Ureter (tissue), 1 donor: ENCODE results near the gene NANOGP8. TPM values are rescaled to one million over a fixed set of nuclear protein-coding genes. Genes with fewer than 3 reads are reported as not detected.
"Not testable (repeated sequence)": the region's sequence is repeated elsewhere in the genome, so short reads cannot be mapped to it uniquely, and the experiment has no call there.

Experiments used
- DNase-seq: peaks from one replicate; pipeline ENCODE4 v3.0.0-alpha.2; 2020; ENCODE audit warnings: low spot score
- total RNA-seq: library from RNA; stranded (reverse); gene quantifications from one replicate; pipeline ENCODE4 v1.2.4, GENCODE V29; 2023
- donor health status: DM: yes; HTN: yes; CAD: no.

The NANOGP8 gene
- total RNA-seq, 1 donor from 2014 or later: 4.6 TPM

DNA sequence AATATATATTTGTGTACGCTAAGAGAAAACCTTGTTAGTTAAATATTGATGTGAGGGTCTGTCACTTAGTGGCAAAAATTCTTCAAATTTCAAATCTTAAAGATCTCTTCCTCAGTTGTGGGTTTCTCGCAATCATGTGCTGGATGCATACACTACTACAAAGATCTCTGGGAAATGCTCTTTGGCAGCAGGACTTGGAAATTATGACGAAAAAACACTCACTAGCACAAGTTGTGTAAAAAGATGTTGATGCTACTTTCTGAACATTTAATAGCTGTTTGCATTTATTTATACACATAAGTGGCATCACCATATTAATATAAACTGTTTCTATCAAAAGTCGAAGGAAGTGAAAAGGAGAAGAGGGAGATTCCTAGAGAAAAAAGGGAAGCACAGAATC, 10.8 kb upstream of the NANOGP8 start:
- DNase-seq: no peak

DNA sequence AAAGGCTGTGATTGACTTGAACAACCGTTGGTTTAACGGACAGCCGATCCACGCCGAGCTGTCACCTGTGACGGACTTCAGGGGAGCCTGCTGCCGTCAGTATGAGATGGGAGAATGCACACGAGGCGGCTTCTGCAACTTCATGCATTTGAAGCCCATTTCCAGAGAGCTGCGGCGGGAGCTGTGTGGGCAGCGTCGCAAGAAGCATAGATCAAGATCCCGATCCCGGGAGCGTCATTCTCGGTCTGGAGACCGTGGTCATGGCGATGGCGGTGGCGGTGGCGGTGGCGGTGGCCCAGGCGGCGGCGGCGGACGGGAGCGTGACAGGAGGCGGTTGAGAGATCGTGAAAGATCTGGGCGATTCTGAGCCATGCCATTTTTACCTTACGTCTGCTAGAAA, 7.8 kb upstream of the NANOGP8 start:
- DNase-seq: no peak

DNA sequence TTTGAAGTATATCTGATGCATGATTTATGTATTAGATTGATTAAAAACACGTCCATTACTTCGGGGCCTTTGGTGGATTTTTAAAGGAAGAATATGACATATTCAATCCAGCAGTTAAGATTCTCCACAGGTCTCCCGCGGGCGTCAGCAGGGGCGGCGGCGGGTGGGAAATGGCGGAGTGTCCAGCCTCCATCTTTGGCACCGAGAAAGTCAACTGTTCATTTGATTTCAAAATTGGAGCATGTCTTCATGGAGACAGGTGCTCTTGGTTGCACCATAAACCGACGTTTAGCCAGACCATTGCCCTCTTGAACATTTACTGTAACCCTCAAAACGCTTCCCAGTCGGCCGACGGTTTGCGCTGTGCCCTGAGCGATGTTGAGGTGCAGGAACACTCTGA, 7.2 kb upstream of the NANOGP8 start:
- DNase-seq: no peak

DNA sequence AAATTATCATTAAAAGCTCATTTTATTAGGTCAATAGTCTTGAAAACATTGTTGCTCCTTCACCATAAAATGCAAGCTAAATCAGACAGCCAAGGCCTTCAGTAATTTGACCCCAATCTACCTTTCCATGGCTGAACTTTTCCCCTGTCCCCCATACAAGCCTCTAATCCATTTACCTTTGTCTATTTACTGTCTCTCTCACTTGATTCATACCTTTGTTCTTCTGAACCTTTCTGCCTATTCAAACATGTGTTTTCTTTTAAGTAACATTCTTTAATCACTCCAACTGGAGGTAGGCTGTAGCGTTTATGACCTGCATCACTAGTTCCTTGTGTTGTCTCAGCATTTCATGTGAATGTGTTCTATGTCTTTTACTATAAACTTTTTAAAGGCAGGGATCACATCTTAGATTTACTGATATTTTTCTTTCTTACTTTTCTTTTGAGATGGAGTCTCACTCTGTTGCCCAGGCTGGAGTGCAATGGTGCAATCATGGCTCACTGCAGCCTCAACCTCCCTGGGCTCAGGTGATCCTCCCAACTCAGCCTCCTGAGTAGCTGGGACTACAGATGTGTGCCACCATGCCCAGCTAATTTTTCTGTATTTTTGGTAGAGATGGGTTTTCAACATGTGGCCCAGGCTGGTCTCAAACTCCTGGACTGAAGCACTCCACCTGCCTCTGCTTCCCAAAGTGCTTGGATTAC, 5.2 kb upstream of the NANOGP8 start:
- DNase-seq: no peak

DNA sequence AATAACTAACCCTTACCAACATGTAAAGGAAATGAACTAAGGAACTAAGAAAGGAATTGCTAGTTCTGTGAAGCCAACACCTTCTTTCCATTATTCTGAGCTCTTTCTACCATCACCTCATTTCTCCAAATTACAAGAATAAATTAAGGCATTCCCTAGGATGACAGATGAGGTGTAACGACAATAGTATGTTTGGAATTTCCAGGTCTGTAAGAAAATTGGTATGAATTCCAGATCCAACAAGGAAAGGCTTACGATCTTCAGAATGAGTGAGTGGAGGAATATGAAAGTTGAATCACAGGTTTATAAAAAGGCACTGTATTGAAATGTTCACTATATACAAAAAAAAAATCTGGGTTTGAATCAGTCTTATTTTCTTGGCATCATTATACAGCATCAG, 4.5 kb upstream of the NANOGP8 start:
- no peak for DNase-seq

DNA sequence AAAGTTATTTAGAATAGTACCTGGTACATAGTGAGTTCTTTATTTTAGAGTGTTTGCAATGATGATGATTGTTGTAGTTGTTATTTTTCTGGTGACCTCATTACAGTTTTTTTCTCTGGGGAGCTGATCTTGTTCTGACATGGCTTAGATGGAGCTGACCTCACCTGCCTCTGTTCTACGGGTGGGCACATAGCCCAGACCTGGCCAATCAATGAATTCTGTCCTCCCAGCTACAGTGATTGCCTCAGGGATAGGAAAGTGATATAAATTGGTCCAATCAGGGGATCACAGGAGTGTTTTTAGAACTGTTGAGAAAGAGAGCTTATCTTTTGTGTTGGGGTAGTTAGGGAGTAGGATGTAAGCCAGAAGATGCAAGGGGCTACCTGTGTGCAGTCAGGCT, 3.2 kb upstream of the NANOGP8 start:
- no peak for DNase-seq

DNA sequence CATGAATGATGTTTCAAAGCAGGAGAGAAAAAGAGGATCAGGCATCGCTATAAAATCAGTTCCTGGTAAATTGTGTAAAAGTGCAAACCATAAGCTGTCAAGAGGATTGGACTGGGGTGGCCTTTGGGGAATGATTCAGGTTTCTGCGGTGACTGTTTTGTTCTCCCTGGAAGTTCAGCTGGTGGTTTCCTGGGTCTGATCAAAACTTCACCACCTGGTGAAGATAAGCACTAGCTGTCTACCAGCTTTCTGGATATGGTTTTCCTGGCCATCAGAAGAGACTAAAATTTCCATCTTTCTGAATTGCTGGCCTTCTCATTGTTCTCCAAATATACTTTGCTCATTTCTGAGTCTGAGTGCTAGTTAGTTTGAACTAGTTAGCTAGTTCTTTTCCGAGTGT, 2.7 kb upstream of the NANOGP8 start:
- no peak for DNase-seq

DNA sequence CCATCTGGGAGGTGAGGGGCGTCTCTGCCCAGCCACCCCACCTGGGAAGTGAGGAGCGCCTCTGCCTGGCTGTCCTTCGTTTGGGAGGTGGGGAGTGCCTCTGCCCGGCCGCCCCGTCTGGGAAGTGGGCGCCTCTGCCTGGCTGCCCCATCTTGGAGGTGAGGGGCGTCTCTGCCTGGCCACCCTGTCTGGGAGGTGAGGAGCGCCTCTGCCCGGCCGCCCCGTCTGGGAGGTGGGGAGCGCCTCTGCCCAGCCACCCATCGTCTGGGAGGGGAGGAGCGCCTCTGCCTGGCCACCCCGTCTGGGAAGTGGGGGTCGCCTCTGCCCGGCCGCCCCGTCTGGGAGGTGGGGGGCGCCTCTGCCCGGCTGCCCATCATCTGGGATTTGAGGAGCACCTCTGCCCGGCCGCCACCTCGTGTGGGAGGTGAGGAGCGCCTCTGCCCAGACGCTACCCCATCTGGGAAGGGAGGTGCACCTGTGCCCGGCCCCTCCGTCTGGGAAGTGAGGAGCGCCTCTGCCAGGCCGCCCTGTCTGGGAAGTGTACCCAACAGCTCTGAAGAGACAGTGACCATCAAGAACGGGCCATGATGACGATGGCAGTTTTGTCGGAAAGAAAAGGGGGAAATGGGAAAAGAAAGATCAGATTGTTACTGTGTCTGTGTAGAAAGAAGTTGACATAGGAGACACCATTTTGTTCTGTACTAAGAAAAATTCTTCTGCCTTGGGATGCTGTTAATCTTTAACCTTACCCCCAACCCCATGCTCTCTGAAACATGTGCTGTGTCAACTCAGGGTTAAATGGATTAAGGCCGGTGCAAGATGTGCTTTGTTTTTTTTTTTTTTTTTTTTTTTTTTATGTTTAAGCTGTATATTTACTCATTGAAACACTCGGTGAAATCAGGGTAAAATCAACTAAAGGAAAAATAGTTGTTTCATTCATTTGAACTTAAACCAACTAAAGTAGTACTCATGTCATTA, 2.4 kb downstream of the NANOGP8 start:
- DNase-seq: not testable (repeated sequence)

DNA sequence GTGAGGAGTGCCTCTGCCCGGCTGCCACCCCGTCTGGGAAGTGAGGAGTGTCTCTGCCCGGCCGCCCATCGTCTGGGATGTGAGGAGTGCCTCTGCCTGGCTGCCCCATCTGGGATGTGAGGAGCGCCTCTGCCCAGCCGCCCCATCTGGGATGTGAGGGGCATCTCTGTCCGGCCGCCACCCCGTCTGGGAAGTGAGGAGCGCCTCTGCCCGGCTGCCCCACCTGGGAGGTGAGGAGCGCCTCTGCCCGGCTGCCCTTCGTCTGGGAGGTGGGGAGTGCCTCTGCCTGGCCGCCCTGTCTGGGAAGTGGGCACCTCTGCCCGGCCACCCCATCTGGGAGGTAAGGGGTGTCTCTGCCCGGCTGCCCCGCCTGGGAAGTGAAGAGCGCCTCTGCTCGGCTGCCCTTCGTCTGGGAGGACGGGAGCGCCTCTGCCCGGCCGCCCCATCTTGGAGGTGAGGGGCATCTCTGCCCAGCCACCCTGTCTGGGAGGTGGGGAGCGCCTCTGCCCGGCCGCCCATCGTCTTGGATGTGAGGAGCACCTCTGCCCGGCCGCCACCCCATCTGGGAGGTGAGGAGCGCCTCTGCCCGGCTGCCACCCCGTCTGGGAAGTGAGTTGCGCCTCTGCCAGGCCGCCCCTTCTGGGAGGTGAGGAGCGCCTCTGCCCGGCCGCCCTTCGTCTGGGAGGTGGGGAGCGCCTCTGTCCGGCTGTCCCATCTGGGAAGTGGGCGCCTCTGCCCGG, 3.3 kb downstream of the NANOGP8 start:
- not testable (repeated sequence) for DNase-seq

DNA sequence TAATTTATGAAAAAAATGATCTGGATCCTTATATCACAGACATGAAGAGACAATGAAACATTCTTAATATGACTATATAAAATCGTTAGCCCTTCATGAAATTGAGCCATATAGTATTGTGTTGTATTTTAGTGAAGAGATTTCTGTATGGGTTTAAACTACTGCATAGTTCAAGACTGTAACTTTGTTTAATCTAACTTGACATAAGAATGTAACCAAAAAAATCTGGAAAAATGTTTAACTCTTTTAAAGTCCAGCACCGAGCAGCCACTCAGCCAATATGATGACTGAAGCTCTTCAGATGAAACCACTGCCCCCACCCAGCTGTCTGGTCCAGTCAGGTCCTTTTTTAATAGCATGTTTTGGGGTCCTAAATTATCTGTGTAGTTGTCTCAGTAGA, 4.9 kb downstream of the NANOGP8 start:
- no peak for DNase-seq

DNA sequence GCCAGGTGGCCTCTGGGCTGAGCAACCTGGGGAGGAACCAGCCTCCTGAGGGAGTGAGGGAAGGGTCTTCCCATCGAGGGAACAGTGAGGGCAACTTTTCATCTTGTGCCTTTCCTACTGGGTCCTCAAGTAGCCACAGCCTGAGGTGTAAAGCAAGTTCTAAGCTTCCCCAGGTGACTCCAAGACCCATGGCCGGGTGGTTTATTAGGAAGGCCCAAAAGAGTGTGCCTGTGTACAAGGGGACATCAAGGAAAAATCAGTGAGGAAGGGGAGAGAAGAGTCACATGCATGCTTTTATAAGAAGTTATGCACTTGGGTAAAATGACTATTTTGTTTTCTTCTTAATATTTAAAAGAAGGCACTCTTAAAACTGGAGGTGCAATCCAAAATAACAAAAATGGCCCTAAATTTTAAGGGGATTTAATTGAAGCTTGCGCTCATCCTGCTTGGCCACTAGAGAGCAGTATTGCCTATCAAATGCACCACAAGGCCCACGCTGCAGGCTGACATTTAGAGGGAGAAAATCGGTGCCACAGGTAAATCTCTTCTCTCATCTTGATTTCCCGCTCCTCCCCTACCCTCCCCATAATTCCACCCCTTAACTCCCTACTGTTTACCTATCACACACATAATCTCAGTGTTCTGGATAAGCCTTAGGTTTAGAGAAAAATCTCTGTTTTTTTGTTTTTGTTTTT, 6.7 kb downstream of the NANOGP8 start:
- DNase-seq: no peak

DNA sequence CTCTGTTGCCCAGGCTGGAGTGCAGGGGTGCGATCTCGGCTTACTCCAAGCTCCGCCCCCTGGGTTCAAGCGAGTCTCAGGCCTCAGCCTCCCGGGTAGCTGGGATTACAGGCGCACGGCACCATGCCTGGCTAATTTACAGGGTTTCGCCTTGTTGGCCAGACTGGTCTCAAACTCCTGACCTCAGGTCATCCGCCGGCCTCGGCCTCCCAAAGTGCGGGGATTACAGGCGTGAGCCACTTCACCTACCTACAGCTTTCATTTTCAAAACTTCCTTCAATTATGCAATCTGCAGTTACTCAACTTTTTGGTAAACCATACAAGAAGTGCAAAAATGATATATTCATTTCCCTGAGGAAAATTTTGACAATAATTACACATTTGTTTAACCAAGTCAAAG, 14.0 kb downstream of the NANOGP8 start:
- DNase-seq: no peak

DNA sequence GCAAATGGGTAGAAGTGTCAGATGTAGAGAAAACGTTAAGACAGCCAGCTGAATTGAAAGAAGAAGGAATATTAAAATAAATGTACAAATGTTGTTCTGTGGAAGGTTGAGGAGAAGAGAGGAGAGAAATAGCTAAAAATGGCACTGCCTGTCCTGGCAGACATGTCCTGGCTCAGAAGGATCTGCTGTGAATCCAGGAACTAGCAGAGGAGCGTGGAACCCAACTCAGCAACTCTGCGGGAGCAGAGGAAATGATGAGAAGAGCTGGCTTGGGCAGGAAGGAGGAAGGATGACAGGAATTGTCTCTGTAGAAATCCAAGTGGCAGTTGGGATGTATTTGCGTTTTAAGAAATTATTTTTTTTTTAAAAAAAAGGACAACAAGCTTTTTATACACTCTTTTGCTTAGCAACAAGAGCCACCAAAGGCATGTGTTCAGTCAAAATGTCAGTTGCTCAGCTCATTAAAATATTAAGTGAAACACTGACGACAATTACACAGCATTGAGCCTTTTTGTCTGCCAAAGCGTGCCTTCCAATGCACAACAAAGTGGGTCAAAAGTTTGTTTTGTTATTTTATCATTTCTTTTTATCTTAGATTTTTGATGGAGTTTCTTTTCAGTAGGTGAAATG, 16.1 kb downstream of the NANOGP8 start:
- no peak for DNase-seq

DNA sequence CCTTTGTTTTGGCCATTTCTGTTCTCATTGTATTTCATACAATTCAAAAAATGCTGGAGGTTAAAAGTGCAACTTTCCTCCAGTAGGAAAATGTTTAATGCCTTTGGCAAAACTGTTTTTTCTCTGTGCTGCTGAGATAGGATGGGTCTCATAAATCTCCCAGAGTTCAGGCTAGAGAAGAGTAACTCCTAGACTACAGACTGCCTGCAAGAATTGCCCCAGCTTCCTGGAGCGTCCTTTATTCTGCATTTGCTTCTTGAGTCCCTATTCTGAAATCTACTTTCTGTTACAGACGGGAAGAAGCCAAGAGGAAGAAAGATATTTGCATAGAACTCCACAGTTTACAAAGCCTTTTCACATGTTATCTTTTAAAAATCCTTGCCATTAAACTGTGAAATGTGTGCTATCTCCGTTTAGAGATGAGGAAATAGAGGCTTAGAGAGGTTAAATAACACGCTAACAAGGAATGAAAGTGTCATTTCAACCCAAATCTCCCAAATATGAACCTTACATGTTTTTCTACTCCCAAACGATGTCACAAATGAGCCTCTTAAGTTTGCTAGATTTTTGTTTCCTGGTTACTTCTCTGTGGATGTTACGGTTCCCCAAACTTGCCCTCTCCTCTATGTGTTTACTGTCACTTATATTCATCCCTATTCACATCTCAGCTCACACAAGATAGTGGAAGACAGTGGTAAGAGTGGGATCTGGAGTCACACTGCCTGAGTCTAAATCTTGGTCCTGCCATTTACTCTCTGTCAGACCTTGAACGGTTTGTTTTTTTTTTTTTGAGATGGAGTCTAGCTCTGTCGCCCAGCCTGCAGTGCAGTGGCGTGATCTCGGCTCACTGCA, 17.4 kb downstream of the NANOGP8 start:
- DNase-seq: no peak

DNA sequence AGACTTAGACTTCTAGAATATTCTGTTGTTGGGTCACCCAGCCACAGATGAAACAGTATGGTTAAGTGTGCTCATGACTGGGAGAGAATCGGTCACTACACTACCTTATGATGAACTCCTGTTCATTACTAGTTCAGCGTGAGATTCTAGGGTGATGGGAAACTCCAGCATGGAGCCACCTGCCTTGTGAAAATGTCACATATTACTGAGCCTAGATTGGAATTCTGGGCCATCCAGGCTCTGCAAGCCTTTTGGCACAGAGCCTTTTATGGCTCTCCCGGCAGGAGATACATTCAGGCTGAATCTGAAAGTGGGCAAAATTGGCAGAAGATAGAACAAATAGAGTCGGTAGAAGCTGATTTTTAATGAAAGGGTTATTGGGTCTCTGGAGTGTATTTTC, 19.0 kb downstream of the NANOGP8 start:
- DNase-seq: no peak

DNA sequence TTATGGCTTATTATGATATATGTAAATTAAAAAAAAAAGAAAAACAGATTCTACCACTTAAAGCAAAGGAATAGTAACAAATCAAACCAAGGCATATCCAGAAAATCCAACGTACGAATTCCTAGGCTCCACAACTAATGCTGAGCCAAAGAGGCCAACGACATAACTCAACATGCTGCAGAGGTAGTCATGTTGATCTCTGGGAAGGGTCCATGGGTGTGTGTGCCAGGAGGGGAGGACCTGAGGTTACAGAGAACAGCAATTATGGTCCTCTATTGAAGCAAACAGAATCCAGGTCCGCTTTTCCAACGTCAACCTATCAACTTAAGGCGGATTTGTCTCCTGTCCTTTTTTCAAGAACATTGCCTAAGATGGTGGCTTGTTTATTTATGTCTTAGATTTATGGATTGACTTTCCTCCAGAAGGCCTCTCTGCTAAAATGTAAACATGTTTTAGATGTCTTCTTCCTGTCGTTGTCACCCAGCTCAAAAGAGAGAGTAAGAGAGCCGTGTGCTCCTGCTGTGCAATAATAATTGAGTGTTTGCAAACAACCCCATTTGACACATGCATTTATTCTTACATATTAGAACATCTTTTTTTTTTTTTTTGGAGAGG, 20.4 kb downstream of the NANOGP8 start:
- DNase-seq: no peak

DNA sequence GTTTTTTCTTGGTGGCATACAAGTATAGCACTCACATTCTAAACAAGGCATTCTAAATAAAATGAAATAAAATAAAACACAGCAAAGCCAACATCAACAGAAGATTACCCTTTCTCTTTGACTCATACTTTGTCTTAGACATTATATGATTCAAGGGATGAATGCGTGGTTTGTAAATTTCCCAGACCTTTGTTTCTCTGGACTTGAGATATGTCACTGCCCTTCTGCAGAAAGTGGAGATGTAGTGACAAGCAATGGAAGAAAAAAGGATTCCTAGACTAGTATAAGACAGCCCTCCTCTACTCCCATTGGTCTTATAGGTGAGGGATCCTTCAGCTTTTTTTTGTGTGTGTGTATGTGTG, 22.4 kb downstream of the NANOGP8 start:
- no peak for DNase-seq

DNA sequence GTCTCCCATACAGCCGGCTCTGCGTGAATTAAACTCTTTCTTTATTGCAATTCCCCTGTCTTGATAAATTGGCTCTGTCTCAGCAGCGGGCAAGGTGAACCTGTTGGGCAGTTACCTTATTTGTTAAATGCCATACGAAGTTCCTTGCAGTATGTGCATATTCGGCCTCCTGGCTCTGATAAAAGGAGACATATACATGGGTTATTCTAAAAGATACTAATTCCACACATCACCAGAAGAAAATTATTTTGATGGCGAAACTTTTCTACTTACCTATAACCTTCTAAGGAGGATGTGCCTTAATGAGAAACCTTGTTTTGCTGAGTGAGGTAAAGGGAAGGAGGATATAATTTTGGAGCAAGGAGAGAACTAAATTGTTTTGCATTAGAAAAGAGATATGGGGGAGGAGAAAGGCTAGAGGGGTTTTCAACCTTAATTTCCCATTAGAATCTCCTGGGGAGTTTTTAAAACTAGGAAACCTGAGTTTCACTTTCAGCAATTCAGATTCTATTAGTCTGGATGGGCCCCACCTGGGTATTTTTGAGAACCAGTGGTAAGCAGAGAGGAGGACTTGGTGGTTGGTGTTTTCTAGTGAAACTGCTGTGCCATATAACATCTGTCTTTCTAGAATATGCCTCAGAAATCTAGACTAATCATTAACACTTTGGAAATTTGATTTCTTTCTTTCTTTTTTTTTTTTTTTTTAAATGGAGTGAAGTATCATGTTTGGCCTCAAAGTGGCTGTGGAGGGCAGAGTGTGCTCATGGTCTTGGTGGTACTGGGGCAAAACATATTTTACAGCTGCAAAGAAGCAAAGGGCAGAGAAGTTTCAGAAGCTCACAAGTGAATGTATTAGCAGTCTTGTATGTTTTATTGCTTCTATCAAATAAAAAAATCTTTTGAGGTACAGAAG, 23.0 kb downstream of the NANOGP8 start:
- DNase-seq: no peak
